Hepatocyte (in vitro differentiated cells): ENCODE results near the gene AAGAB.

Experiments used
- CTCF ChIP-seq: fragments of 200-600 bp; sonication (generic); IDR thresholded peaks from 2 replicates; pipeline ENCODE4 v1.5.1; 2016; ENCODE audit warnings: antibody characterized with exemption, mild to moderate bottlenecking; ENCODE audit not compliant: poor library complexity
- EZH2phosphoT487 ChIP-seq: fragments of 200-600 bp; sonication (generic); IDR thresholded peaks from one replicate; pipeline ENCODE4 v1.6.1; 2018; ENCODE audit warnings: antibody characterized with exemption, mild to moderate bottlenecking, low read depth, moderate library complexity; ENCODE audit not compliant: unreplicated experiment, severe bottlenecking

GRCh38 chr15:67158367-67158766, 96.1 kb downstream of the AAGAB start:
- TF ChIP-seq EZH2phosphoT487 (no peak), CTCF (no peak)
